ENCODE results near the gene NMB.

Gene NMB

DNA sequence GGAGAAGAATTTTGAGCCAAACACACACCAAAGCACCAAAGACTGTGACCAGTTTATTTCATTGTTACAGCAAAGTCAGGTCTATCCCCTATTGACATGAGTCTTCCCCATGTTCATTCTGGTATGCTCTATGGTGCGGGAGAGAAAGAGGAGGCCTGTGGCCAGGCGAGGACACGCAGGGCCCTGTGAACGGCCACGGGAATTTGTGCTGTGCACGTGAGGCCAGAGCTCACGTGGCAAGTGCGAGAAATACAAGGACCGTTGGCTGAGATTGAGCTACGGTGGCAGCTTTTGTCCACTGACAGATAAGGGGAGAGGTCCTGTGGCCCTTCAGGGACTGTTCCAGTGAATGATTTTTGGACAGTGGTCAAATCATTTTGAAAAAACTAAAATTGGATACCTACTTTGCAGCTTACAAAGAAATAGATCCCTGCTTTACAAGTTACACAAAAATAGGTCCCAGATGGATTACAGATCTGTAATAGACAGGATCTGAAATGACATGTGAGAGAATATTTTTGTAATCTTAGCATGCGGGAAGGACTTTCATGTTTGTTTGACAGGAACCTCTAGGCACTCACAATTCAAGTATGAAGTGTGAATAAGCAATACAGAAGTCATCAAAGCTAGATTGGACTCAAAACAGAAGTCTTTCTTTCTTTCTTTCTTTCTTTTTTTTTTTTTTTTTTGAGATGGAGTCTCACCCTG is 48.0 kb downstream of the NMB start:
- no peak for DNase-seq

DNA sequence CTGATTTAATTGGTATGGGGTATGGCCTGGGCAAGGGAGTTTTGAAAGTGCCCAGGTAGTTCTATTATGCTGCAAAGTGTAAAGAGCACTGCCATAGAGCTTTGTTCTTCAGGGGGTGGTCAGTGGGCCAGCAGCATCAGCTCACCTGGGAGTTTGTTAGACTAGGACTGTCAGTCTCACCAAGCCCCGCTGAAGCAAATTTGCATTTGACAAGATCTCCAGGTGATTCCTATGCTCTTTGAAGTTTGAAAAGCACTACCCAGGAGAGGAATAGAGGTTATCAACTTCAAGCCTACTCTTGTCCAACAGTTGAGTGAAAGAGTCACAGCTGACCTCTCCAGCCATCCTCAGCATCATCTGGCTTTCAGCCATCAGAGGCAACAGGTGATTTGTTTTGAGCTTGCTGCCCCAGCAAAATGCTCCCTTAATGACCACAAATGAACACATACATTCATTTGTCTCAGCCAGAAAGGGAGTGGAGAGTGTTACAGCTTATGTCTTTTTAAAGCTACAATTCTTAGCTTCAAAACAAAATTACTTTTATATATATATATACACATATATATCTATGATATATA is 49.2 kb downstream of the NMB start:
- no peak for DNase-seq

DNA sequence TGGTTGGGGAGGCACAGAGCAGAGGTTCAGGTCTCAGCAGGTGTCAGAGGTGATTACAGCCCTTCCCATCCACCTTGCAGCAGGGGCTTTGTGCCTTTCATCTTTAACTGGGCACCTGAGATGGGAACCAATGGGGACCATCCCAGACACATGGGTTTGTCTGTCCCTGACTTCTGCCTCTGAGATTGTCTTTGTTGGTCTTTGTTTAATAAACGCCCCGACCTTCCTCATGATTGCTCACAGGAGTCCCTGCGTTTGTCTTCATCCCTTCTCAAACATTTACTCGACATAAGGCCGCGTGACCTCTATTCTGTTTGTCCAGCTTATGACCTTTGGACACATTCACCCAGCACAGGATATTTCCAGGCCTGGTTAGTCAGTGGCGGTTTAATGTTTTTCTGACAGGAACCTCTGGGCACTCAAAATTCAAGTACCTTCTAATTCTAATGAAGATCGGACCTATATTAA is 51.3 kb downstream of the NMB start:
- DNase-seq, result no peak

DNA sequence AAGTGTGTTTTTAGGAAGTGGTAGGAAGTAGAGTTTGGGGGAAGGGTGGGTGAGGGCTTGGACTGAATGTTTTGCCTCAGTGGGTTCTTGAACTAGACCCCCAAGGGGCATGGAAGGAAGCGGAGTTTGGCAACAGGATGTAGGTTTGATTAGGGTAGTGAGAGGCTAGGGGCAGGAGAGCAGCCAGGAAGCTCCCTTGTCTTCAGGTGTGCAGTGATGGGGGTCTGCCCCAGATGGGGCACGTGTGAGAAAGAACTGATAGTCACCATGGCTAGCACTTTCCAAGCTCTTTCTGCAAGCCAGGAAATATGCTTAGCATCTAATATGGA is 52.5 kb downstream of the NMB start:
- no peak for DNase-seq
